ENCODE measurements around the gene MINPP1.

MINPP1 gene

GRCh38 chr10:87523731-87524130 is 19.0 kb downstream of the MINPP1 start:
- no peak for DNase-seq

GRCh38 chr10:87524296-87524695 is 19.6 kb downstream of the MINPP1 start:
- DNase-seq: no peak

DNA sequence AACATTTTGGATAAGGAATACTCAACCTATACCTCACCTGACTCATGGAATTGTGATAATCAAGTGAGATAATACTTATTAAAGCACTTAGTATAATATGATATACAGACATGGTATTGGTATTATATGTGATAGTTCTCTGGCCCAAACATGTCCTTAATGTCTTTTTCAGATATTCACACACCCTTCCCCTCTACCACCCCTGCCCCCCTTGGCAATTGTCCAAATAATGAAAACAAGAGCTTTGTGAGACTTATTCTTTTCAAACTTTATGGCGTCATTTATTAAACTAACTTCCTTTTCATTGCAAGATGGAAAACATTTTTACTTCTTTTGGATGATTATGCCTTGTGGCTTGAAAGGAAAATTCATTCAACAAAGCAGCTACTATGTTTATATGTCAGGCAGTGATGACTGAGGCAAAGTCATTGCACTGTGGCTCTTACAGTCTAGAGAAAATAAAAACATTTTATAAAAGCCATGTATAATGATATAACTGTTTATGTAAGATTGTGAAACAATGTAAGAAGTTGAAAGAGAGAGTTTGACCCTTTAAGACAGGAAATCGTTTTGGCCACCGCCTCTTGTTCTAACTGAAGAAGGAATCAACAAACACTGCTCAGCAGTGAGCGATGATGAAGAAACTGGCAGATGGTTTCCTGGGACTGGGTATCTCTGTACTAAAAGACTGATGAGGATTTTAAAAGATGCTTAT is 27.4 kb downstream of the MINPP1 start:
- DNase-seq: no peak

DNA sequence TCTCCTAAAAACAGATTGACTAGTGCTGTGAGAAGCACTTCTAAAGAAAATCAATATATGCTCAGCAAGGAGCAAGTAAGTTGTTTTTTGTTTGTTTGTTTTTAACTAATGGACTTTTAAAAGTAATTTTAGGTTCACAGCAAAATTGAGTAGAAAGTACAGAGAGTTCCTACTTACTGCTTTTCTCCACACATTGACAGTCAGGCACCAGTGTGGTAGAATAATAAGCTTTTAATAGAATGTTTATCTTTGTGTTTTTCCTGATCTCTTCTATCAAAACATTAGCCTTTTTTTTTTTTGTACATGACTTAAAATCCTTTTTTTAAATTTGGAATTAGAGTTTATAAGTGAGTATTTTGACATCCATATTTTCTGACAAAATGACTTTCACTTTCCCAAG is 28.0 kb downstream of the MINPP1 start:
- no peak for DNase-seq

DNA sequence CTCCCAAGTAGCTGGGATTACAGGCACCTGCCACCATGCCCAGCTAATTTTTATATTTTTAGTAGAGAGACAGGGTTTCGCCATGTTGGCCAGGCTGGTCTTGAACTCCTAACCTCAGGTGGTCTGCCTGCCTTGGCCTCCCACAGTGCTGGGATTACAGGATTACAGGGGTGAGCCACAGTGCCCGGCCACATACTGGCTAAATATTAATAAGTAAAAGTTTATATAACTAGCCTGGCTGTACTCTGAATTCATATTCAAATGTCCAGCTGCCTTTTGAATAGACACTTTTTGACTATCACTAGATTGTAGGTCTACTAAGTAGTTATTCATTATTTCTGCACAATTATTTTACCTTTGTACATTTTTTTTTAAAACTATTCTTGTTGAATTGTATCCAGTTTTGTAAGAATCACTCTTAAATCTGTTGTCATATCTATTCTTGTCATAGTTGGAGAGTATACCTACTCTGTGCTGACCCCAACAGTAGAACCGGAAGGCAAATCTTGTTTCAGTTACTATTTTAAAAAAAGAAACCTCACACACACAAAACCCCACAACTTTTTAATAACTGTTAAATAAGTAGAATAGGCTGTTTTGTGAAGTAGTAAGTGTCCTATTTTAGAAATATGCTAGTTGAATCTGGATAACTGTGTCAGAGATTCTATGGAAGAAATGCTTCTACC is 29.6 kb downstream of the MINPP1 start:
- no peak for DNase-seq

DNA sequence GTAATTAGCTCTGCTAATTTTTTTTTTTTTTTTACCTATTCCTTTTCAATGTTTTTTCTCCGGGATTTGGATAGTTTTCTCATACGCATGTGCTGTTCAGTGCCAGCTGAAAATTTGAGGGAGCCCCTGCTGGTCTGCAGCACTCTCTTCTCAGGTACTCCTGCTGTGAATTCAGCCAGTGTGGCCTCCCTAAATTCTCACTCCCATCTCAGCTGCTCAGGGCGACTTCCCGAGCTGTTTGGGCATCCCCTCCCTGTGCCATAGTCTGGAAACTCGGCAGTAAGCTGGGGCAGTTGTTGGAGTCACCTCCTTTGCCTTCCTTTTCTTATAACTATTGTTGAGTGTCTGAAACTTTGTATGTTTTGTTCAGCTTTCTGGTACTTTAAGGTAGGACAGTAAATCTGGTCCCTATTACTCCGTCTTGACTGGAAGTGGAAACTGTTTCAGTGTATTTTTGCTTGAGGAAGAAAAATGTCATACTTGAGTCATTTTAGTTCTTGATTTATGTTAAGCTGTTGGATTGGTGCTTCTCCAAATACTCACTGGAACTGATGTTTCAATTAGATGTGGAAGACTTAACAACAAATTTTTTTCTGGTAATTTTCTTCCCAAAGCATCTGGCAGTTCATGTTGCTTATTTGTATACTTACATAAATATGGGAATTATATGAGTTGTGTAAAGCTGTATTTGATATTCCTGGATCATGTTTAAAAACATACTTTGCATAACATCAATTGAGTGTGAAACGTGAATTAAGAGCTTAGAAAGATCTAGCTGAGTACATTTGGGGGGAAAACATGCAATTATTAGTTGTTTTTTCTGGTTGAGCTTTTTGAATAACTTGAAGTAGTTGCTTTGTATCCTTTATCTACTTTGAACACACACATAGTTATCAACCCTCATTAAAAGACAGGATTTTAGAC is 33.7 kb downstream of the MINPP1 start:
- DNase-seq: no peak

GRCh38 chr10:87541114-87541513 is 36.4 kb downstream of the MINPP1 start:
- DNase-seq: no peak

GRCh38 chr10:87544721-87545120 is 40.0 kb downstream of the MINPP1 start:
- DNase-seq: no peak

- DNase-seq: no peak
Measured at GRCh38 chr10:87545783-87546182, 41.1 kb downstream of the MINPP1 start.

DNA sequence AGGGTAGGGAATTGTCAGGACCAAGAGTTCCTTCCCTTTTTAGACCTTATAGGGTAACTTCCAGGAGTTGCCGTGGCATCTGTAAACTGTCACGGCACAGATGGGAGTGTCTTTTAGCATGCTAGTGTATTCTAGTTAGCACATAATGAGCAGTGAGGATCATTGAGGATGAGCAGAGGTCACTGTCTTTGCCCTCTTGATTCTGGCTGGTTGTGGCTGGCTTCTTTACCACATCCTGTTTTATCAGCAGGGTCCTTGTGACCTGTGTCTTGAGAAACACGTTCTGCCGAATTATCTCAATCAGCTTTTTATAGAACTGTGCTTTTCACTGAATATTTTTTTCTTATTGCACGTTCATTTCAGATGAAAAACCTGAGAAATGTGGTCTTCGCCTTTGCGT is 41.5 kb downstream of the MINPP1 start:
- no peak for DNase-seq

GRCh38 chr10:87546971-87547413 is 42.3 kb downstream of the MINPP1 start:
- no peak for DNase-seq

GRCh38 chr10:87547734-87548311 is 43.1 kb downstream of the MINPP1 start:
- no peak for DNase-seq

DNA sequence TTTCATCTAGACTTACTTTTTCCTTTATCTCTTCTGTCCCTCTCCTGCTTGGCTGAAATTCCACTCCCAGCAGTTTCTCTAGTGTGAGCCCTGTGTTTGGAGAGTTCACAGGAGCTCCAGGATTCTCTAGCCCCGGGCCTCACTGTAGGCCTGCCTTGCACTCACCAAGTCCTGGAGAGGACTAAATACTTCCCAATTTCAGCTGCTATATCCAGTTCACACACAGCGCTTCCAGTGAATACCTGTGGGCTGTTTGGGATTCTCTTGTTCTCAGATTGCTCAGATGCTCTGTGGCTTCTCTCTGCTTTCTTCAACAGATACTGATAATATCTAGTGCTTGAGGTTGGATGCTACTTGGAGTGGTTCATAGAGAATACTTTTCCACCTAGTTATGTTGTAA is 46.0 kb downstream of the MINPP1 start:
- no peak for DNase-seq

GRCh38 chr10:87551326-87551725 is 46.6 kb downstream of the MINPP1 start:
- DNase-seq: no peak

DNA sequence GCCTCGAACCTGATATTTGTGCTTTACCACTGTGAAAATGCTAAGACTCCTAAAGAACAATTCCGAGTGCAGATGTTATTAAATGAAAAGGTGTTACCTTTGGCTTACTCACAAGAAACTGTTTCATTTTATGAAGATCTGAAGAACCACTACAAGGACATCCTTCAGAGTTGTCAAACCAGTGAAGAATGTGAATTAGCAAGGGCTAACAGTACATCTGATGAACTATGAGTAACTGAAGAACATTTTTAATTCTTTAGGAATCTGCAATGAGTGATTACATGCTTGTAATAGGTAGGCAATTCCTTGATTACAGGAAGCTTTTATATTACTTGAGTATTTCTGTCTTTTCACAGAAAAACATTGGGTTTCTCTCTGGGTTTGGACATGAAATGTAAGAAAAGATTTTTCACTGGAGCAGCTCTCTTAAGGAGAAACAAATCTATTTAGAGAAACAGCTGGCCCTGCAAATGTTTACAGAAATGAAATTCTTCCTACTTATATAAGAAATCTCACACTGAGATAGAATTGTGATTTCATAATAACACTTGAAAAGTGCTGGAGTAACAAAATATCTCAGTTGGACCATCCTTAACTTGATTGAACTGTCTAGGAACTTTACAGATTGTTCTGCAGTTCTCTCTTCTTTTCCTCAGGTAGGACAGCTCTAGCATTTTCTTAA is 47.7 kb downstream of the MINPP1 start:
- DNase-seq: no peak

- DNase-seq: no peak
Measured at GRCh38 chr10:87557409-87557808, 52.7 kb downstream of the MINPP1 start.

- DNase-seq: no peak
Measured at GRCh38 chr10:87558333-87558732, 53.6 kb downstream of the MINPP1 start.

- no peak for DNase-seq
Measured at GRCh38 chr10:87559392-87559791, 54.7 kb downstream of the MINPP1 start.

GRCh38 chr10:87560495-87561129 is 55.9 kb downstream of the MINPP1 start:
- no peak for DNase-seq

- no peak for DNase-seq
Measured at GRCh38 chr10:87562750-87563149, 58.1 kb downstream of the MINPP1 start.

DNA sequence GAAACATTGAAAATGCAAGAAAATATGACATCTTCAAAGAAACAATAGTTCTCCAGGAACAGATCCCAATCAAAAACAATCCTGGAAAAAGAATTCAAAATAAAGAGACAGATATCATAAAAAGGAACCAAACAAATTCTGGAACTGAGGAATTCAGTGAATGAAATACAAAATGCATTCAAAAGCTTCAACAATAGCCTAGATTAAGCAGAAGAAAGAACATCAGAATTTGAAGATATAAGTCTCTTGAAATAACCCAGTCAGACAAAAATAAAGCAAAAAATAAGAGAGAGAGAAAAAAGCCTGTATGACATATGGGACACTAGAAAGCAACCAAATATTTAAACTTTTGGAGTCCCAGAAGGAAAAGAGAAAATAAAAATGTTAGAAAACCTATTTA is 60.3 kb downstream of the MINPP1 start:
- DNase-seq: no peak

DNA sequence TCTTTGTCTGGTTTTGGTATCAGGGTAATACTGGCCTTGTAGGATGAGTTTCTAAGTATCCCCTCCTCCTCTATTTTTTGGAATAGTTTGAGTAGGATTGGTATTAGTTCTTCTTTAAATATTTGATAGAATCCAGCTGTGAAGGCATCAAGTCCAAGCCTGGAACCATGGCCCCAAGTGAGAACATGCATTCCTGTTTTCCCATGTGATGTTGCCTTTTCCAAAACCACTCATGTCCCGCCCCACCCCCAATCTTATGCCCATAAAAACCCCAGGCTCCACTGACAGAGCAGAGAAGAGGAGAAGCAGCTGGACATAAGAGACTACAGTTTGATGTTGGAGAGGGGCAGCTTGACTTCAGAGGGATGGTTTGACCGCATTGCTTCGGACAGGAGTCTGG is 71.2 kb downstream of the MINPP1 start:
- no peak for DNase-seq
